Upper lobe of right lung (tissue), 1 donor: ENCODE measurements around the gene PPID. TPM values are rescaled to one million over a fixed set of nuclear protein-coding genes. Genes with fewer than 3 reads are reported as not detected.

Experiments used
- ATAC-seq: fragments of 200-7000 bp; cut with Tn5 transposase; one replicate; pipeline ENCODE4 v1.9.1; 2020; ENCODE audit warnings: mild to moderate bottlenecking, moderate library complexity
- DNase-seq: peaks from one replicate; pipeline ENCODE4 v3.0.0-alpha.2; 2020
- H3K27ac ChIP-seq: fragments of 200-600 bp; one replicate; pipeline ENCODE4 v1.8.0; 2022
- H3K27me3 ChIP-seq: fragments of 200-600 bp; one replicate; pipeline ENCODE4 v1.8.0; 2022; ENCODE audit warnings: mild to moderate bottlenecking
- H3K36me3 ChIP-seq: fragments of 200-600 bp; one replicate; pipeline ENCODE4 v1.8.0; 2022
- H3K4me1 ChIP-seq: fragments of 200-600 bp; one replicate; pipeline ENCODE4 v1.8.0; 2022
- H3K4me3 ChIP-seq: fragments of 200-600 bp; one replicate; pipeline ENCODE4 v1.8.0; 2022; ENCODE audit warnings: mild to moderate bottlenecking
- H3K9me3 ChIP-seq: fragments of 200-600 bp; one replicate; pipeline ENCODE4 v1.8.0; 2022
- intact Hi-C: fragments of 100-400 bp; cut with DNase I; formaldehyde crosslinking; loops from one replicate; pipeline ENCODE4 v1.11.0; 2022
- total RNA-seq: library from RNA; stranded (reverse); fragmentation: NEBNext Ultra II Directional; extraction: Animal tissue kit (Norgen Biotek cat#: 25700); gene quantifications from one replicate; pipeline ENCODE4 v1.2.1, GENCODE V29; 2021
- TF ChIP-seq, protein P1 (sequence below): fragments of 200-600 bp; IDR thresholded peaks from one replicate; pipeline ENCODE4 v1.8.0; 2022; ENCODE audit warnings: antibody characterized with exemption
- donor health status: DM: no; HTN: yes; CAD: no; lungs with severe emphysema.

The PPID gene
- total RNA-seq, 1 donor from 2014 or later = 19.7 TPM

- intact Hi-C loops = no loop called here
- no peaks in the 10 kb centered on the region for H3K27me3 ChIP-seq
- no peak overlapping the region for H3K4me3 ChIP-seq
- no peaks in the 10 kb centered on the region for H3K36me3 ChIP-seq
- ATAC-seq (no peak), DNase-seq (no peak)
- H3K27ac ChIP-seq = no peak overlapping the region
- H3K9me3 ChIP-seq = no peaks in the 10 kb centered on the region
- H3K4me1 ChIP-seq = no peaks in the 10 kb centered on the region
- TF ChIP-seq, protein P1, sequence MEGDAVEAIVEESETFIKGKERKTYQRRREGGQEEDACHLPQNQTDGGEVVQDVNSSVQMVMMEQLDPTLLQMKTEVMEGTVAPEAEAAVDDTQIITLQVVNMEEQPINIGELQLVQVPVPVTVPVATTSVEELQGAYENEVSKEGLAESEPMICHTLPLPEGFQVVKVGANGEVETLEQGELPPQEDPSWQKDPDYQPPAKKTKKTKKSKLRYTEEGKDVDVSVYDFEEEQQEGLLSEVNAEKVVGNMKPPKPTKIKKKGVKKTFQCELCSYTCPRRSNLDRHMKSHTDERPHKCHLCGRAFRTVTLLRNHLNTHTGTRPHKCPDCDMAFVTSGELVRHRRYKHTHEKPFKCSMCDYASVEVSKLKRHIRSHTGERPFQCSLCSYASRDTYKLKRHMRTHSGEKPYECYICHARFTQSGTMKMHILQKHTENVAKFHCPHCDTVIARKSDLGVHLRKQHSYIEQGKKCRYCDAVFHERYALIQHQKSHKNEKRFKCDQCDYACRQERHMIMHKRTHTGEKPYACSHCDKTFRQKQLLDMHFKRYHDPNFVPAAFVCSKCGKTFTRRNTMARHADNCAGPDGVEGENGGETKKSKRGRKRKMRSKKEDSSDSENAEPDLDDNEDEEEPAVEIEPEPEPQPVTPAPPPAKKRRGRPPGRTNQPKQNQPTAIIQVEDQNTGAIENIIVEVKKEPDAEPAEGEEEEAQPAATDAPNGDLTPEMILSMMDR = no peak
Observed at GRCh38 chr4:158741326-158742021, 18.3 kb upstream of the PPID start.

GRCh38 chr4:158739600-158739999 is 16.4 kb upstream of the PPID start:
- DNase-seq (no peak), ATAC-seq (no peak)
- Histone ChIP-seq H3K27ac (no peak overlapping the region), H3K27me3 (no peaks in the 10 kb centered on the region), H3K9me3 (no peaks in the 10 kb centered on the region), H3K4me1 (no peaks in the 10 kb centered on the region), H3K4me3 (no peak overlapping the region), H3K36me3 (no peaks in the 10 kb centered on the region)
- TF ChIP-seq, protein P1 = no peak
- intact Hi-C loops = loop anchor here (10.0 kb wide), 1 partner anchor 465 kb away; no protein-coding TSS in a partner anchor

DNA sequence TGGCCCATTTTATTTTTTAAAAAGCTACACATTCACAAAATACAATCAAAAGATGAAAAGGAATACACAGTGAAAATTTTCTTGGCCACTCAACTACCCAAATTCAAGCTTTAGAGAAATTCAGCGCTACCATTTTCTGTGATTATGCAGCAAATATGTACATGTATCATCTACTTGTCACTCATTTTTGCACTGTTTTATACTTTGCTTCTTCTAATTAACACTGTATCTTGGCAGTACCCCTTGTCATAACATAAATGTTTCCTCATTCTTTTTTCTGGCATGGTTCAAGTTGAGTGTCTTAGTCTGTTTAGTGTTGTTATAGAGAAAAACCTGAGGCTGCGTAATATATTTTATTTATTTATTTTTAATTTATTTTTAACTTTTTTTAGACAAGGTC is 15.7 kb upstream of the PPID start:
- DNase-seq (no peak), ATAC-seq (no peak)
- TF ChIP-seq, protein P1 = no peak
- Histone ChIP-seq H3K4me3 (no peak overlapping the region), H3K36me3 (no peaks in the 10 kb centered on the region), H3K9me3 (no peaks in the 10 kb centered on the region), H3K4me1 (no peaks in the 10 kb centered on the region), H3K27ac (no peak overlapping the region), H3K27me3 (no peaks in the 10 kb centered on the region)
- intact Hi-C loops = loop anchor here (10.0 kb wide), 1 partner anchor 466 kb away; no protein-coding TSS in a partner anchor

- no peaks in the 10 kb centered on the region for H3K9me3 ChIP-seq
- no peak overlapping the region for H3K4me3 ChIP-seq
- H3K4me1 ChIP-seq = no peaks in the 10 kb centered on the region
- no peaks in the 10 kb centered on the region for H3K36me3 ChIP-seq
- H3K27me3 ChIP-seq = no peaks in the 10 kb centered on the region
- intact Hi-C loops = loop anchor here (5.0 to 10.0 kb wide), 2 partner anchors 122 to 475 kb away; no protein-coding TSS in a partner anchor
- DNase-seq (no peak), ATAC-seq (peak; percentile 98)
- H3K27ac ChIP-seq = no peak overlapping the region
- TF ChIP-seq, protein P1 = peak; percentile 87
Observed at GRCh38 chr4:158729716-158730559, 6.7 kb upstream of the PPID start.

- no peaks in the 10 kb centered on the region for H3K9me3 ChIP-seq
- intact Hi-C loops = loop anchor here (5.0 kb wide), 1 partner anchor 124 kb away; no protein-coding TSS in a partner anchor
- H3K4me1 ChIP-seq = peaks cover 3% of the 10 kb centered on the region
- H3K36me3 ChIP-seq = no peaks in the 10 kb centered on the region
- TF ChIP-seq, protein P1 = no peak
- H3K4me3 ChIP-seq = no peak overlapping the region
- no peak for DNase-seq
- no peak overlapping the region for H3K27ac ChIP-seq
- no peaks in the 10 kb centered on the region for H3K27me3 ChIP-seq
- ATAC-seq = no peak
Observed at GRCh38 chr4:158728236-158728635, 5.0 kb upstream of the PPID start.
